ENCODE data around the gene LRRC36. TPM values are rescaled to one million over a fixed set of nuclear protein-coding genes. Genes with fewer than 3 reads are reported as not detected.
A peak's percentile ranks its signal among the peaks of the same experiment; 100 is the strongest.

LRRC36 gene
- total RNA-seq, 1 experiment from 2014 or later, result 0.46 TPM

DNA sequence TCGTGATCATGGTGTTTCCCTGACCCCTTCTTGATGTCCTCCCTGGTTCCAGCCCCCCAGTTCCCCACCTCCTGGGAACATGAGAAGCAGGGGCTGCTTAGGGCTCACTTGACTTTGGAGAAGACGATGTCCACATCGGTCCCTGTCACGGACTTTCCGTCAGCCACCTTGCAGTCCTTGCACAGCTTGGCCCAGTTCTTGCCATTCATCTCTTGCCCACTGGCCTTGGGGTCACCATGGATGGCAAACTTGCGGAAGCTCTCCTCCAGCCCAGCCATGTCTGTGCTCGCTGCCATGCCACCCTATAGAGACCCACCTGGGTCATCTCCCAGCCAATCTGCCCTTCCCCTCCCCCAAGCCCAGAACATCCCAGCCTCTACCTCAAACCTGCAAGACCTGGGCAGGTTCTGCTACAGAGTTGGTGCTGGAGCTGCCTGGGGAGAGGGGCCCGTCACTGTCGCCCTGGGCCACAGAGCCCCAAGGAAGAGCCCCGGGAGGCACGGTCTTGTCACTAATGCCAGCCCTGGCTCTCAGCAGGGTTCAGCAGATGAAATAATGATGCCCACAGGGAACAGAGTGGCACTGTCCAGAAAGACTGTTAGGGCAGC lies 64.3 kb downstream of the LRRC36 start:
- DNase-seq (ENCODE audit: low spot score), result no peak

DNA sequence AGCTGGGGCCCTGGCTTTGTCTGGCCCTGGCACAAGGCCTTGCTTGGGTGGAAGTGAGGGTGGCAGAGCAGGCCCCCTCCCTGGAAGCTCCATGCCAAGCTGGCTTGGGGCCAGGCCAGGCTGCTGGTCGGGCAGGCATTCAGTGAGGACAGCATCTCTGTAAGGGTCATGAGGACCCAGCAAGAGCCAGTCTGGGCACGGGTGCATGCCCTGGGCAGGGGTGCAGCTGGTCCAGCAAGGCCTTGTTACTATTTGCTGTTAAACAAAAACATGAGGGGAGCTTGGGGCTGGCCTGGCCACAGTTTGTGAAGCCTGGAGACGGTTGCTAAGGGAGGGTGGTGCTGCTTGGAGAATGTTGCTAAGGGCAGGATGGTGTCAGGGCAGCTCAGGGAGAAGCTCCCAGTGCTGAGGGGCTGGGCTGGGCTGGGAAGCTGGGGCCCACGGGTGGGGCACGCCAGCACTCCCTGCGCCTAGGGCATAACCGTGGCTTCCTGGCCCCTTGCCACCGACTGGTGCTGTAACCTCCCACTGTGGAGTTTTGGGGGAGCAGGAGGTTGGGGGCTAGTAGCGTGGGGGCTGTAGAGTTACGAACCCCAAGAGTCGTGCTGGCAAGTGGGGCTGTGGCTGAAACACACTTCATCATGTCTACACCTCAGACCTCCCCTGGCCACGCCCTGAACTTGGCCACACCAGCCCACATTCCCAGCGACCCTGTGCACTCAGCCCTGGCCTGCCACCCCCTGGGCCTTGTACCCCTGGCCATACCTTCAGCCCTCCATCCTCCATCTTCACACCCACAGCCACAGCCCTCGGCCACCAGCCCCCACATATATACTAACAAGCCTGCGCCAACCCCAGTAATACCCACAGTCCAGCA lies 65.0 kb downstream of the LRRC36 start:
- DNase-seq (ENCODE audit: low spot score), result peak; percentile 82

DNA sequence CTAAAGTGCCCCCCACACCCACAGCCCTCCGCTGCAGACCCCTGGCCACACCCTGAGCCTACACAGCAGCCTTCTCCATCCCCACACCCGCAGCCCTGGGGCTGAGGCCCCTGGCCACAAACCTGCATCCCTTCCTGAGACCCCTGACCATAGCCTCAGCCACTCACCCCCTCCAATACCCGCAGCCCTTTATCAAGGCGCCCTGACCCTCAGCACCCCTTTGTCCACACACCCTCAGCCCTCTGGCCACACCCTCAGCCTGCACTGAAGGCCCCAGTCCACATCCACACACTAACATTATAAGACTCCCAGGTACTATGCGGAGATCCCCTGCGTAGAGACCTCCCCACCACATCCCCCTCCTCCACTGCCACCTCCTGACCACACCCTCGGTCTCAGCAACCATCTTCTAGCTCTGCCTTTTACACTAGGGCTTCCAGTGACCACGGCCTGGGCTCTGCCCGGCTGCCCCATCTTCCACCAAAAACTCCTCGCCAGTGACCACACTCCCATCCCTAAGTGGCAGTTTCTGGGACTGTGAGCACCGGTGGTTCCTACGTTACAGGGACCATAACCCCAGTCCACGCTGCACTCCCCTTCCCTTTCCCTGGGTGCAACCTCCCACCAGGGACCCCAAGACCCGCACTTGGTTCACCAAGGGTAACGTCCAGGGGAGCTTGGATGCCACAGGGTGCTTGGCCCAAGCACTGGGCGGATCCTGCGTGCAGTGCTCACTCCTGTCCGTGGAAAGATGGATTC lies 65.9 kb downstream of the LRRC36 start:
- no peak for DNase-seq (ENCODE audit: low spot score)

DNA sequence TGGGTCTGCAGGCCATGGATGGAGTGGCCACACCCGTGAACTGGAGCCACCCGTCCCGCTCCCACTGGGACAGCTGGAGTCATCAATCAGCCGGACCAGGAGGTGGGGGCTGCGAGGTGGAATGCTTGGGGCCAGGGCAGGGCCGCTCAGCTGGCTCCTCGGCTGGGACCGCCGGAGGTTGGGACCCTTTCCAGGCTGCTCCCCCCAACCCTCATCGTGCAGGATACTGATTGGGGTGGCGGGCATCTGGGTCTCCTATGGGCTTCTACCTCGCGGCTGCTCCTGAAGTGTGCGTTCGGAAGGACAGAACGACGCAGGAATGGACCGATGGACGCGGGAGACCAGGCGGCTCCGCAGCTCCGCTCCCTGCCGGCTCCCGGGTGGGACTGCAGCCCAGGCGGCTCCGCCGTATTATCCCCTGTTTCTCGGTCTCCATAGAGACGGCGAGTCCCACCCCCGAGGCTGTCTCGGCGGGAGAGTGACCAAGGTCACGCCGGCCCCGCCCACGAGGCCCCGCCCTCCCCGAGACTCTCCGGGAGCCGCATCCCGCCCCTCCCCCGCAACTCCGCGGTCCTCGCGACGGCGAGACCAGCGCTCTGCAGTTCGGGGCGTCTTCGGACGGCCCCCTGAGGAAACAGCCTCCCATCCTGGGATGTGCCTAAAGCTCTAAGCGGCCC lies 66.6 kb downstream of the LRRC36 start, which contains the start of gene TPPP3:
TSS of gene TPPP3 (minus strand) at position 388 of the 677 bp plus-strand sequence. CDS start 2,387 bp downstream, outside the sequence.
- peak; percentile 91 for DNase-seq (ENCODE audit: low spot score)

DNA sequence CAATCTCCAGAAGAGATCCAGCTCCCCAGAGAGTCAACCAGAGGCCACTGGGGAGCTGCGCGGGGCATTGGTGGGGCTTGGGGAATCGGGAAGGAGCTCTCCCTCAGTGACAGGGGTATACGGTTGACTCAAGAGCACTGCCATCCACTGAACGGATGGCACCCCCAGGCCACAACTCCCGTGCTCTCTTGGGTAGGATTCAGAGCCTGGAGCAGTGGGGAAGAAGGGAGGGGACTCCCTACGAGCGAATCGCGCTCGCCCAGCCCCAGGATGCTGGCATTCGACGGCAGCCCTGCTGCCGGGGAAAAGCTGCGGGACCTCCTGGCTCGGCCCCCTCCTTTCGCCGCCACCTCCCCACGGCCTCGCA lies 67.2 kb downstream of the LRRC36 start:
- no peak for DNase-seq (ENCODE audit: low spot score)

DNA sequence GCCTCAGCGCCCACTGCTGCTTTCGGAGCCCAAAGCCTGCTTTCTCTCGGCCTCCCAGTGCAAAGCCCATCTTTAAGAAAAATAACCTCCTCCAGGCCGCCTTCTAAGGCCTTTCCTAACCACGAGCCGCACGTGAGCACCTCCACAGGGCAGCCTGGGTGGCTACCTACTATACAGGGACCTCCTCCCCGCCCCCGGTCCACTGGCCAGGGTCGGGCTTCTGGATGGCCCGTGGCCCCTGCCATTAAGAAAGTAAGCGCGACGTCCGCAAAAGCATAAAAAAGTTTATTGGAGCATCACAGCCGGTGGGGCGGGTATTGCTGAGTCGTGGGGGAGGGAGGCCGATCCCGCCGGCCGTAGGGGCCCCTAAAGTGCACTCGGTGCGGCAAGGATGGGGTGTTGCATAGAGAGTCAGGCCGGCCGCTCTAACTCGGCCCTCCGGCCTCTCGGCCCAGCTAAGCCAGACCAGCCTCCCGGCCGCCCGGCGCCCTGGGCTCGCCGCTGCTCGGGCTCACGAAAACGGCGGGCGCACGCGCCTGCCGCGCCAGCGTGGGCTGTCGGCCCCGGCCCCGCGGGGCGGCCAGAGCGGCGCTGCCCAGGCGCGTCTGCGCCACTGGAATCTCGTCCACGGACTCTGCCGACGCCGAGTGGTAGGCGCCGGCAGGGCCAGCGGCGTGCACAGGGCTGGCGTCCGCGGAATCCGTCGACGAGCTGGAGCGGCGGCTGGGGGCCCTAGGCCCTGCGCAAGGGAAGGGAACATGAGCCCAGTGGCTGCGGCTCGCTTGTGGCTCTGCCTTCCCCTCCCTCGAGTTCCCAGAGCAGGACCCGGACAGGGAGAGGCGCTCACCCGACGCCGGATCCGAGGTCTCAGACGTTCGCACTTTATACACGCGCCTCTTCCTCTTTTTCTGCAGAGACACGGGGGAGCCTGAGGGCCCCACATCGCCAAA lies 67.8 kb downstream of the LRRC36 start:
- DNase-seq (ENCODE audit: low spot score), result no peak

DNA sequence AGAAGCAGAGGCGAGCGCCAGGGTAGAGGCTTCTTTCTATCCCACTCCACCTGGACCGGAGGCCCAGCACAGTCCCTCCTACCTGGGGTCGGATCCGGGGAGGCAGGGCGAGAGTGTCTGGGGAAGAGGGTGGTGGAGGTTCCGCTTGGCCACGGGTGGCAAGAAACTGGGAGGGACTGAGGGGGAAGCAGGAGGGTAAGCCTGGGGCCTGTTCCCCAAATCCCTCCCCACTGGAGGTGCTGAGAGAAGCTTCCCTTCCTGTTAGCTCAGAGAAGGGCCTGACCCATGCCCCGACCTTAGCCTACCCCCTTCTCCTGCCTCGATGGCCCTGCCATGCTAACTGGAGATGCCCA lies 68.5 kb downstream of the LRRC36 start:
- no peak for DNase-seq (ENCODE audit: low spot score)

DNA sequence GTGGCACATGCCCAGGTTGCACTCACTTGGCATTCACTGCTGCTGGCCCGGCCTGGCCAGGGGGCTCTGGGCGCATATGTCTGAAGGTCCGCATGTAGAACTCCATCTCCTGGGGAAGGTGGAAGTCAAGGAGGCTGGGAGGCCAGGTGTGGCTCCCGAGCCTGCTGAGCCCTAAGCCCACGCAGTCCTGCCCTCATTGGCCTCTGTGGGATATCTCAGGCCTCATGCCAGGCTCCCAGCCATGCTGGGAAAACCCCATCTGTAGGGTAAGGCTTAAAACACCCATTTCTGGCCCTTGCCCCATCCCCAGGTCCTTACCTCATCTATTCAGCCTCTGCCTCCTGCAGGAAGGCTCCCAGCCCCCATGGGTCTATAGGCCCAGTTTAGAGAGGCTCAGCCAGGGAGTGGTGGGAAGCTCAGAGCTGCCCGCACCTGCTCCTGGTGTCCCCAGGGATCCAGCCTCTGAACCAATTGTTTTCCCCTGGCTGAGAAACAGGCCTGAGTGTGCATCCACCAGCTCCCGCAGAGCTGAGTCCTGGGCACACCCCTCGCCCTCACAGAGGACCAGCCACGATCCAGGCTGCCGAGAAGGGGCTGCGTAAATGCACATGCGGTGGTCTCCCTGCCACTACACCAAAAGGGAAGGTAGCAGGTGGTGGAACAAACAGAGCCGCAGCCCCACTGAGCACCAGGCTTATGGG lies 69.0 kb downstream of the LRRC36 start:
- DNase-seq (ENCODE audit: low spot score), result no peak

DNA sequence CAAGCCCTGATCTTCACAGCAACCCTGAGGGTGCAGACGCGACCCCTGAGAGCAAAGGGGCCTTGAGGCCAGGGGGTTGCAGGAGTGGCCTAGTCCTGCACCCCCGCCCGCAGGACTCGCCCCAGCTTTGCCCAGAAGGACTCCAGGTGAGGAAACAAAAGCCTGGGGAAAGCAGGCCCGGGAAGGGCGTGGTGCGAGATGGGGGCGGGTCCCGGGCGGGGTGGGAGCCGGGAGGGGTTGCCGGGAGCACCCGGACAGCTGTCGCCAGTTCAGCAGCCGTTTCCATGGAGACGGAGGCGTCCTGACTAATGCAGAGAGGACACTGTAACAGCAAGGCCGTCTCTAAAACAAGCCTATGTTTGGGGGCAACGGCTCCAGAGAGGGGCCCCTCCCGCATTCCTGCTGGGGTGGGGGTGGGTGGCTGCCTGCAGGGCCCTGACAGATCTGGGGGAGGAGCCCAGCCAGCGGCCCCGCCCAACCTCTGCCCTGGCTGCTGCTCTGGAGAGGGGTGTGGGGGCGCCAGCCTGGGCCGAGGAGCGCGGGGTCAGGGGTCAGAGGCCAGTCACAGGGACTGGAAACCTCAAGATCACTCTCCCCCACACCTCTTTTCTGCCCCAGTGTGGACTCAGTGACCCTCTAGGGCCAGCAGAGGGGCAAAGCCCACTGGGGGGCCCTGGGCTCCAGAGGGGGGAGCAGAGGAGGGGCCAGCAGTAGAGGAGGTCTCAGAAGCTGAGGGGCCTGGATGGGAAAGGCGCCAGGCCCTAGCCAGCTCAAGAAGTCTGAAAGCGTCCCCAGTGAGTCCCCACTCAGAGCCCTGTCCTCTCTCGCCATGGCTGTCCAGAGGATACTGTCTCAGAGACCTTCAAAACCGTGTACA lies 69.8 kb downstream of the LRRC36 start:
- peak; percentile 95 for DNase-seq (ENCODE audit: low spot score)

DNA sequence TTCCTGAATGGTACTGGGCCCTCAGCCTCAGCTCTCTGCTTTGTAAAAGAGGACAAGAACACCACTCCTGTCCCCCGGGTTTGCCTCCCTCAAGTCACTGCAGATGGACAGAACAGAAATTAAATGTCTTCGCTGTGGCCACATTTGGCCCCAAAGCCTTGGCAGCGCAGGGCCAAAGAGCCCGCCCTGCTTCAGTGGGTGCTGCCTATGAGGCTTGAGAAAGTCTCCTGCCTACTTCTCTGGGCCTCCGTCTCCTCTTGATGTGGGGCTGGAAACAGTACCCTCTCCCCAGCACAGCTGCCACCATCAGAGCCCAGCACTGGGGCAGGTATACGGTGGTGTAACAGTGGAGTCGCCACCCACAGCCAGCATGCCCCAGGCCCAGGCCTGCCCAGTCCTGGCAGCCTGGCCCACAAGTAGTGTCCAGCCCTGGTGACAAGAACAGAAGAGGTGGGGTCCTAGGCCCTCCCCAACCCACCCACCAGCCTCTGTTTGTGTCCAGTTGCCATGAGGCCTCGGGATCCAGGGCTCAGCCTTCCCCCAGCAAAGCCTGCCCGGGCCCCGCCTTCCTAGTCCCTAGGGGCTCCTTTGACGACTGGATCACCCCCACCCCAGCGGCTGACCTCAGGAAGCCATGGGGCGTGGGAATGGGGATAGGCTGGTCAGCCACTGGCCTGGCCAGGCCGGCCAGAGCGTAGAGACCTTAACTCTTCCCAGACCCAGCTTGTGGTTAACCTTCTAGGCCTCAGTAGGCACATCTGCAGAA lies 70.6 kb downstream of the LRRC36 start:
- DNase-seq (ENCODE audit: low spot score), result no peak

DNA sequence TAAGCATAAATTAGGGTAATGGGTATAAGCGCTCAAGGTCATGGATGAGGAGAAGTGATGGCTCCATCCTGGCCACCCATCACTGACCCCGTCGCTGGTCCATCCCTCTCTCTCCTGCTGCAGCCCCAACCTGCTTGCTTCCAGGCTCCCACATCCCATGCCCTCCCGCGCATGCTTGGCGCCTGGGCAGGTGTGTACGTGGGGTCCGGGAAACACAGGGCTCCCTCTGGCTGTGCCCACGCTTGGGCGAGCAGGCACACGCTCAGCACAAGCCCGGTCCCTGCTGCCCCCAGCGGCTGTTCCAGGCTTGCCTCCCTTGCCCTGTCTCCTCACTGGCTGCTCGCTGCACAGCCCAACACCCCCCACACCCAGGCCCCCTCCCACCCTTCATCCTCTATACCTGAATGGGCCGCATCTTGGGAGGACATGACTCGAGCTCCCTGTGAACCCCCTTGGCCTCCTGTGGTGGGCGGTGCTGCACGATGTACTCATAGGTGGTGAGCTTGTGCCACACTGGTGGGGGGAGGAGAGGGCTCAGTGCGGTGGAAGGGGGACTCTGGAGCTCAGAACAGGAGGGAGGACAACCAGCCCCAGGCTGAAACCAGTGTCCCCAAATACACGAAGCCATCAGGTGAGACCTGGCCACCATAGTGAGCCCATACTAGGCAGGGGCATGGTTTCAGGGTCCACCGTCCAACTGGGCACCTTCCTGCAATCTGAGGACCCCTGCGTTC lies 71.4 kb downstream of the LRRC36 start:
- DNase-seq (ENCODE audit: low spot score), result no peak

DNA sequence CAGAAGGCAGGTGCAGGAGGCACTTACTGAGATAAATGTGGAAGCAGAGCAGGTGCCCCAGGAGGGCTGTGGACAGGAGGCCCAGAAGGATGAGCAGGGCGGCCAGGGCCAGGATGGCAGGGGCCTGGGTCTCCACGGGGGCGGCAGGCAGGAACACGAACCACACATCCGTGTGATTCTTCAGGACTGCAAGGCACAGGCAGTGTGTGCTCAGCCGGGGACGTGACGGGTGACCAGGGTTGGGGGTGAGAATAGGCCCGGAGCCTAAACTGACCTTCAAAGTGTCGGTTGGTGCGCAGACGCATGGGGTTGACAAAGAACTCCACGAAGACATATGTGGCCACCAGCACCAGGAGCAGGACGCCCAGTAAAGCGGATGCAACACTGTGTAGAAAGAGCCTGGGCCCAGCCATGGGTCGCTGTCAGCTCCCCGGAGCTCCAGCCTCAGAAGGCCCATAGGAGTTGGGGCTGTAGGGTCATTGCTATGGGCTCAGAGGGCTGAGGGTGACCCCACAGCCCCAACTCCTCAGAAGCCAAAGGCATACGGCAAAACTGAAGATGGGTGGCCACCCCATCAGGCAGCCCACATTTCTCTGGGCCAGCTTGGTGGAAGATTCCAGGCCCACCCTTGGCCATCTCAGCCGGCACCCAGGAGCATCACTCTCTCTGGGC lies 72.1 kb downstream of the LRRC36 start:
- no peak for DNase-seq (ENCODE audit: low spot score)

DNA sequence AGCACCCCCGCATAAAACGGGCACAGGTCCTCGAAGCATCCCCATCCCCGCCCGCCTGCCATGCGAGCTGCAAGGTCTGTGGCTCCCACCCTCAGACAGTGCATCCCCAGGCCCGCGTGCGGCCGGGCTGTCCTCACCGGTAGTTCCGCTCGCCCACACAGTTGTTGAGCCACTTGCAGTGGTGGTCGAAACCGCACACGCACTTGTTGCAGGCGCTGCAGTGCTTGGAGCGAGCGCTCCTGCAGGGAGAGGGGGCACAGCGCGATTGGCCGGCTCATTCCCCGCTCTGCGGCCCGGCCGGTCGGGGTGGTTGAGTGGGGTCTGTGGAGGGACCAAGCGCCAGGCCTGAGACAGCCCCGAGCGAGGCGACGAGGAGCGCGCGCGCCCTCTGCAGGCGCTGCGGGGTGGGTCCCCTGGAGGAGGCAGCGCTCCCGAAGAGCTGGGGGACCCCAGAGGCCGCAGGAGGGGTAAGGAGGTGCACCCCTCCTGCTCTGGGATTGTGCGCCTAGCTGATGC lies 72.7 kb downstream of the LRRC36 start:
- DNase-seq (ENCODE audit: low spot score), result peak; percentile 62

DNA sequence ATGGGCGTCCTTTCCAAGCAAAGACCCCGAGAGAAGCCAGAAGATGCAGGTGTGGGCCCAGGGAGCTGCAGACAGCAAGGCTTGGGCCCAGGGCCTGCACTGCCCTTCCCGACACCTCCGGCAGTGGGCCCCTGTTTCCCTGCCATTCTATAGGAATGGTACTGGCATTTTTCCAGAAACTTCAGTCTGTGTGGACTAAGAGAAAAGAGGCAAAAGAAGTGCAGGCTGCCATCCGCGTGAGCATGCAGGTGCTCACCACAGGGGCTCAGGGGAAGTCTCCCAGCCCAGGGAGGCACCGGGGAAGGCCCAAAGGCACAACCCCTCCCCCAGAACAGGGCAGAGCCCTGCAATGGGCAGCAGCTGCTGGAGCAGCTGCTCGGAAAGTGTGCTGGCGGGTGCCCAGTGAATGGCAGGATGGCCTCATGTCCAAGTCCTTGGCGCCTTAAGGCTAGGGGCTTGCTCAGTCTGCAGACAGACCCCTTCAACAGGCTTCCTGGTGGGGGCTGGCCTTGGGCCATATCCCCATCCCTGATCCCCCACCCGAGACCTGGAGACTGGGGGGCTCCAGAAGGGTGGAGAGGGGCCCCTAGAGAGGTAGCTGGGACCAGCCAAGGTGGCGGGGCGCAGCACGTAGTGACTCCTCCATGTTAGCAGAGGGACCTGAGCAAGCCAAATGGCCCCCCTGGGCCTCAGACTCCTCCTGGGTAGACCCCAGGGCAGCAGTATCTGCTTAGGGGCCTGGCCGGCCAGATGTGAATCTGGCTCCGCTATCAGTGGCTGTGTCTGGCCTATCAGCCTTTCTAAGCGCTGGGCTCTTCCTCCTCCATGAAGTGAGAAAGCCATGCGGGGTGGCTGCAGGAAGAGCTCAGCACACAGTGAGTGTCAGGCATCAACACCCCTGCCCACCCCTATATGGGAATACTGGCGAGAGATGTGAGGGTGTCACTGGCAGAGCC lies 73.4 kb downstream of the LRRC36 start:
- DNase-seq (ENCODE audit: low spot score), result no peak

DNA sequence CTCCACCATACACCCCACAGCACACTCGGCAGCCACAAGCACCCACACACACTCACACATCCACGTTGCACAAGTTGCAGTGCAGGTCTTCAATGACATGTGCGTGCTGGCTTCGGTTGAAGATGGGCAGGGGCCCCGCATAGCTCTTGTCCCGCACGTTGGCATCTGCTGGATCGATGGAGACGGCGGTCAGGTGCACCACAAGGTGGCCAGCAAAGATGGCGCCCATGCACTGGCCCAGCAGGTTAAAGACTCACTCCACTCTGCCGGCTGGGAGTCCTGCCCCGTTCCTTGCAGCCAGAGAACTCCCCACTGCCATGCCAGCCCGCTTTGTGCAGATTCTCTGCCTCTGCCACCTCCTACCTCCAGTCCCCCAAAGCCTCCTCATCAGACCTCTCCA lies 74.3 kb downstream of the LRRC36 start:
- no peak for DNase-seq (ENCODE audit: low spot score)

Measured in HT-29 (cell line).